Measurements from ENCODE around the gene TSSK3.

The TSSK3 gene

GRCh38 chr1:32362474-32363313 is at the start of gene TSSK3, which contains the start of gene FAM229A:
Gene TSSK3, plus strand, starts transcription at chr1:32362539. Its CDS starts 163 bp downstream, at chr1:32362702.
Gene FAM229A, minus strand, starts transcription at chr1:32362485. Its CDS starts 394 bp downstream, at chr1:32362091.
- DNase-seq (ENCODE audit: insufficient read length, low spot score): no peak
- FAIRE-seq: no peak

- FAIRE-seq: no peak
Measured at GRCh38 chr1:32316903-32317277, 45.4 kb upstream of the TSSK3 start.

GRCh38 chr1:32318127-32318869 is 44.0 kb upstream of the TSSK3 start:
- DNase-seq (ENCODE audit: insufficient read length, low spot score) (no peak), FAIRE-seq (no peak)

More at GRCh38 chr1:32316903-32317277, 45.4 kb upstream of the TSSK3 start:
- DNase-seq (ENCODE audit: insufficient read length, low spot score): no peak

GRCh38 chr1:32321712-32322291 is 40.5 kb upstream of the TSSK3 start:
- DNase-seq (ENCODE audit: insufficient read length, low spot score) (no peak), FAIRE-seq (peak; percentile 47)

- DNase-seq (ENCODE audit: insufficient read length, low spot score) (no peak), FAIRE-seq (no peak)
Measured at GRCh38 chr1:32327204-32327603, 35.1 kb upstream of the TSSK3 start.

- DNase-seq (ENCODE audit: insufficient read length, low spot score): no peak
- FAIRE-seq: no peak
Measured at GRCh38 chr1:32329931-32330466, 32.3 kb upstream of the TSSK3 start.

GRCh38 chr1:32330558-32331151 is 31.7 kb upstream of the TSSK3 start:
- DNase-seq (ENCODE audit: insufficient read length, low spot score) (no peak), FAIRE-seq (no peak)

- DNase-seq (ENCODE audit: insufficient read length, low spot score): no peak
- FAIRE-seq: no peak
Measured at GRCh38 chr1:32331549-32331948, 30.8 kb upstream of the TSSK3 start.

- DNase-seq (ENCODE audit: insufficient read length, low spot score) (no peak), FAIRE-seq (no peak)
Measured at GRCh38 chr1:32332290-32333079, 29.9 kb upstream of the TSSK3 start.

- DNase-seq (ENCODE audit: insufficient read length, low spot score) (no peak), FAIRE-seq (no peak)
Measured at GRCh38 chr1:32333251-32333963, 28.9 kb upstream of the TSSK3 start.

GRCh38 chr1:32334274-32334861 is 28.0 kb upstream of the TSSK3 start:
- no peak for DNase-seq (ENCODE audit: insufficient read length, low spot score)
- FAIRE-seq: peak; percentile 53

GRCh38 chr1:32334864-32335534 is 27.3 kb upstream of the TSSK3 start:
- FAIRE-seq (peak; percentile 68), DNase-seq (ENCODE audit: insufficient read length, low spot score) (no peak)

GRCh38 chr1:32335535-32335789 is 26.9 kb upstream of the TSSK3 start:
- no peak for DNase-seq (ENCODE audit: insufficient read length, low spot score)
- no peak for FAIRE-seq

GRCh38 chr1:32335790-32336590 is 26.3 kb upstream of the TSSK3 start, which contains the start of gene MARCKSL1:
Gene MARCKSL1, minus strand, starts transcription at chr1:32336233. Its CDS starts 200 bp downstream, at chr1:32336033.
- no peak for FAIRE-seq

GRCh38 chr1:32336591-32336932 is 25.8 kb upstream of the TSSK3 start:
- no peak for DNase-seq (ENCODE audit: insufficient read length, low spot score)
- FAIRE-seq: no peak

More at GRCh38 chr1:32335790-32336590, 26.3 kb upstream of the TSSK3 start, which contains the start of gene MARCKSL1:
- DNase-seq (ENCODE audit: insufficient read length, low spot score): peak; percentile 65

- FAIRE-seq (peak; percentile 90), DNase-seq (ENCODE audit: insufficient read length, low spot score) (no peak)
Measured at GRCh38 chr1:32336963-32337675, 25.2 kb upstream of the TSSK3 start.

All from GM19239 (cell line).